ENCODE data around the gene PLEKHH2.

The PLEKHH2 gene

GRCh38 chr2:43605079-43605655 lies 31.9 kb upstream of the PLEKHH2 start:
- H3K4me3 ChIP-seq (ENCODE audit: low read length), result no peak overlapping the region
- DNase-seq (ENCODE audit: low read depth), result no peak
- TF ChIP-seq, protein P1, sequence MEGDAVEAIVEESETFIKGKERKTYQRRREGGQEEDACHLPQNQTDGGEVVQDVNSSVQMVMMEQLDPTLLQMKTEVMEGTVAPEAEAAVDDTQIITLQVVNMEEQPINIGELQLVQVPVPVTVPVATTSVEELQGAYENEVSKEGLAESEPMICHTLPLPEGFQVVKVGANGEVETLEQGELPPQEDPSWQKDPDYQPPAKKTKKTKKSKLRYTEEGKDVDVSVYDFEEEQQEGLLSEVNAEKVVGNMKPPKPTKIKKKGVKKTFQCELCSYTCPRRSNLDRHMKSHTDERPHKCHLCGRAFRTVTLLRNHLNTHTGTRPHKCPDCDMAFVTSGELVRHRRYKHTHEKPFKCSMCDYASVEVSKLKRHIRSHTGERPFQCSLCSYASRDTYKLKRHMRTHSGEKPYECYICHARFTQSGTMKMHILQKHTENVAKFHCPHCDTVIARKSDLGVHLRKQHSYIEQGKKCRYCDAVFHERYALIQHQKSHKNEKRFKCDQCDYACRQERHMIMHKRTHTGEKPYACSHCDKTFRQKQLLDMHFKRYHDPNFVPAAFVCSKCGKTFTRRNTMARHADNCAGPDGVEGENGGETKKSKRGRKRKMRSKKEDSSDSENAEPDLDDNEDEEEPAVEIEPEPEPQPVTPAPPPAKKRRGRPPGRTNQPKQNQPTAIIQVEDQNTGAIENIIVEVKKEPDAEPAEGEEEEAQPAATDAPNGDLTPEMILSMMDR (conservative IDR thresholded peaks at IDR 0.05; ENCODE audit: low read depth, low read length), result peak; percentile 73

GRCh38 chr2:43605851-43606250 lies 31.2 kb upstream of the PLEKHH2 start:
- no peak overlapping the region for H3K4me3 ChIP-seq (ENCODE audit: low read length)
- no peak for DNase-seq (ENCODE audit: low read depth)
- TF ChIP-seq, protein P1 (conservative IDR thresholded peaks at IDR 0.05; ENCODE audit: low read depth, low read length), result no peak

DNA sequence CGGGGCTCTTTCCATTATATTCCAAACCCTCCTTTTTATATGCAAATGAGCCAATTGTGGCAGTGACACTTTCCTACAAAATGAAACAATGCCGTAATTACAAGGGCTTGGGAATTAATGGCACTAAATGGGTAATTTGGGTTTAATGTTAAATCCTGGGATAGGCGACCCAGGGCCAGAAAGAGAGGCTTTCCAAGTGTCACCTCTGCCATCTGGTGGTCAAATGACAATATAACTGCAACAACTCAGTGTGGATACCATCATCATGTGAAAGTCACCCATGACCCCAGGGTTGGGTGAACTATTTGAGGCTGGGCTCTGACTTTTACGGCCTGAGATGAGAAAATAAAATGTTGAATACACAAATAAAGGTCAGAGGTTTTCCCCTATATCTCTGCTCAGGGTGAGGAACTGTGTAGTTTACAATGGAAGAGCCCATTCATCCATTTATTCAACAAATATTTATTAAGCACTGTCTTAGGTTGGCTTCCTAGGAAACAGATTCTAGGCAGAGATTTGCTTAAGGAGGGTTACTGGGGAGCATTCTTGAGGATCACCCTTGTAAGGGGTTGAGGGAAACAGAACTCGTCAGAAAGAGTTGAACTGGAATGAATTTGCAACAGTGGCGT lies 27.7 kb upstream of the PLEKHH2 start:
- TF ChIP-seq, protein P1 (conservative IDR thresholded peaks at IDR 0.05; ENCODE audit: low read depth, low read length), result peak; percentile 69
- H3K4me3 ChIP-seq (ENCODE audit: low read length), result no peak overlapping the region
- no peak for DNase-seq (ENCODE audit: low read depth)

- TF ChIP-seq, protein P1 (conservative IDR thresholded peaks at IDR 0.05; ENCODE audit: low read depth, low read length), result no peak
These were observed 26.7 kb upstream of the PLEKHH2 start for GRCh38 chr2:43610361-43610760.

GRCh38 chr2:43611987-43612894 lies 24.8 kb upstream of the PLEKHH2 start:
- no peak for DNase-seq (ENCODE audit: low read depth)
- TF ChIP-seq, protein P1 (conservative IDR thresholded peaks at IDR 0.05; ENCODE audit: low read depth, low read length), result peak; percentile 94
- no peak overlapping the region for H3K4me3 ChIP-seq (ENCODE audit: low read length)

More at GRCh38 chr2:43610361-43610760, 26.7 kb upstream of the PLEKHH2 start:
- DNase-seq (ENCODE audit: low read depth), result no peak
- H3K4me3 ChIP-seq (ENCODE audit: low read length), result no peak overlapping the region

DNA sequence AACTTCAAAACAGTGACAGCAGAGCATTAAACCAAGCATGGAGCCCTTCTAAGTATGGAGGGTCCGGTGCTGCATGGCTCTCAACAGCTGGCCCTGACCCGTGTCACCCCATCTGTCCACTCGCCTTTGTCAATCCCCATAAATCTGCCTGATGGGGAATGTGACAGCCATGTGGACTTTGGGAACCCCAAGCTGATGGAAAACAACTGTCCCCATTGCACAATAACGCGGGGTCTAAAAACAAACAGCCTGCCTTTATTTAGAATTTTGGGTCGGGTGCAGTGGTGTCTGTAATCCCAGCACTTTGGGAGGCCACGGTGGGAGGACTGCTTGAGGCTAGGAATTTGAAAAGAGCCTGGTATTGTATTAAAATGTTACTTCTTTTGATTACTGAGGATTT lies 24.1 kb upstream of the PLEKHH2 start:
- TF ChIP-seq, protein P1 (conservative IDR thresholded peaks at IDR 0.05; ENCODE audit: low read depth, low read length), result no peak
- no peak overlapping the region for H3K4me3 ChIP-seq (ENCODE audit: low read length)
- DNase-seq (ENCODE audit: low read depth), result no peak

All from retinal pigment epithelial cell (primary cell).